Cardiac muscle cell (in vitro differentiated cells and primary cell): ENCODE results near the gene SLC35F2. TPM values are rescaled to one million over a fixed set of nuclear protein-coding genes. Genes with fewer than 3 reads are reported as not detected.

Experiments used
- DNase-seq, 2 donors: peaks; one replicate each; pipeline versions ENCODE4 v3.0.0 to v3.0.0-alpha.2; 2010 to 2017; ENCODE audit warnings: low read depth in 1 of 2, low spot score in 1 of 2
- H3K27ac ChIP-seq: fragments of 200-600 bp; sonication (generic); 2 replicates; pipeline ENCODE4 v1.5.1; 2016
- H3K27me3 ChIP-seq: fragments of 200-600 bp; sonication (generic); 2 replicates; pipeline ENCODE4 v1.6.0; 2016; ENCODE audit warnings: control low read depth
- H3K36me3 ChIP-seq: fragments of 200-600 bp; sonication (generic); 2 replicates; pipeline ENCODE4 v1.5.1; 2016; ENCODE audit warnings: control low read depth
- H3K4me1 ChIP-seq: fragments of 200-600 bp; sonication (generic); 2 replicates; pipeline ENCODE4 v1.8.1; 2017; ENCODE audit warnings: low read depth, mild to moderate bottlenecking, mixed run types
- H3K4me3 ChIP-seq: fragments of 200-600 bp; sonication (generic); 2 replicates; pipeline ENCODE4 v1.5.1; 2016; ENCODE audit warnings: mild to moderate bottlenecking
- H3K9me3 ChIP-seq: fragments of 200-600 bp; sonication (generic); 2 replicates; pipeline ENCODE4 v1.5.1; 2017; ENCODE audit warnings: low read depth, mild to moderate bottlenecking, control low read depth
- polyA plus RNA-seq: library from polyadenylated mRNA; unstranded; fragments of >200 nt; fragmentation: Nextera tagmentation; extraction: Ambion mirVana; gene quantifications from 2 replicates; pipeline ENCODE4 v1.2.1, GENCODE V29; 2016
- total RNA-seq: library from RNA; depleted of rRNA; stranded (reverse); fragments of >200 nt; gene quantifications from 2 replicates; pipeline ENCODE4 v1.2.3, GENCODE V29; 2016
- TF ChIP-seq, protein P1 (sequence below): IDR thresholded peaks from 2 replicates; pipeline ENCODE4 v1.5.1; 2012; ENCODE audit warnings: low read depth, mild to moderate bottlenecking, low read length

SLC35F2 gene
- total and polyA plus RNA-seq, 2 experiments from 2014 or later = 6.9 to 10.1 TPM

DNA sequence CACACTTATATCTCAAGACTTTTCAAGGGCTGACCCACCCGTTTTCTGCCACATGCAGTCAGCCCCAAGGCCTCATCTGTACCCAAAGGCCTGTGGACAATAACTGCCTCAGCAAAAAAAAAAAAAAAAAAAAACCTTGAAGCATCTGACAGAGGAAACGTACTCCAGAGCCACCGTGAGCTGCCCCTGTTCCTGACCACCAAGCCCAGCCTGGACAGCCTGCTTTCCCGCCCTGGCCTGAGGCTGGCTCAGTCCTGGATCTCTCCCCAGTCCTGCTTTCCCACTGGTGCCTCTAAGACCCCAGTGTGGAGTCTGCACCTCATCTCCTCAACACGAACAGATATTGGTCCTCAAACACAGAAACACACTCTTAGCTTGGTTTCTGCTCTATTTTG, 66.5 kb downstream of the SLC35F2 start:
- peak in 1 of 2 donors; percentile 54 for DNase-seq
- H3K27me3 ChIP-seq = no peaks in the 10 kb centered on the region
- H3K36me3 ChIP-seq = no peaks in the 10 kb centered on the region
- no peaks in the 10 kb centered on the region for H3K9me3 ChIP-seq
- TF ChIP-seq, protein P1, sequence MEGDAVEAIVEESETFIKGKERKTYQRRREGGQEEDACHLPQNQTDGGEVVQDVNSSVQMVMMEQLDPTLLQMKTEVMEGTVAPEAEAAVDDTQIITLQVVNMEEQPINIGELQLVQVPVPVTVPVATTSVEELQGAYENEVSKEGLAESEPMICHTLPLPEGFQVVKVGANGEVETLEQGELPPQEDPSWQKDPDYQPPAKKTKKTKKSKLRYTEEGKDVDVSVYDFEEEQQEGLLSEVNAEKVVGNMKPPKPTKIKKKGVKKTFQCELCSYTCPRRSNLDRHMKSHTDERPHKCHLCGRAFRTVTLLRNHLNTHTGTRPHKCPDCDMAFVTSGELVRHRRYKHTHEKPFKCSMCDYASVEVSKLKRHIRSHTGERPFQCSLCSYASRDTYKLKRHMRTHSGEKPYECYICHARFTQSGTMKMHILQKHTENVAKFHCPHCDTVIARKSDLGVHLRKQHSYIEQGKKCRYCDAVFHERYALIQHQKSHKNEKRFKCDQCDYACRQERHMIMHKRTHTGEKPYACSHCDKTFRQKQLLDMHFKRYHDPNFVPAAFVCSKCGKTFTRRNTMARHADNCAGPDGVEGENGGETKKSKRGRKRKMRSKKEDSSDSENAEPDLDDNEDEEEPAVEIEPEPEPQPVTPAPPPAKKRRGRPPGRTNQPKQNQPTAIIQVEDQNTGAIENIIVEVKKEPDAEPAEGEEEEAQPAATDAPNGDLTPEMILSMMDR = no peak
- H3K27ac ChIP-seq = peak overlapping the region; percentile 83
- H3K4me3 ChIP-seq = no peak overlapping the region
- H3K4me1 ChIP-seq = peaks cover 3% of the 10 kb centered on the region

DNA sequence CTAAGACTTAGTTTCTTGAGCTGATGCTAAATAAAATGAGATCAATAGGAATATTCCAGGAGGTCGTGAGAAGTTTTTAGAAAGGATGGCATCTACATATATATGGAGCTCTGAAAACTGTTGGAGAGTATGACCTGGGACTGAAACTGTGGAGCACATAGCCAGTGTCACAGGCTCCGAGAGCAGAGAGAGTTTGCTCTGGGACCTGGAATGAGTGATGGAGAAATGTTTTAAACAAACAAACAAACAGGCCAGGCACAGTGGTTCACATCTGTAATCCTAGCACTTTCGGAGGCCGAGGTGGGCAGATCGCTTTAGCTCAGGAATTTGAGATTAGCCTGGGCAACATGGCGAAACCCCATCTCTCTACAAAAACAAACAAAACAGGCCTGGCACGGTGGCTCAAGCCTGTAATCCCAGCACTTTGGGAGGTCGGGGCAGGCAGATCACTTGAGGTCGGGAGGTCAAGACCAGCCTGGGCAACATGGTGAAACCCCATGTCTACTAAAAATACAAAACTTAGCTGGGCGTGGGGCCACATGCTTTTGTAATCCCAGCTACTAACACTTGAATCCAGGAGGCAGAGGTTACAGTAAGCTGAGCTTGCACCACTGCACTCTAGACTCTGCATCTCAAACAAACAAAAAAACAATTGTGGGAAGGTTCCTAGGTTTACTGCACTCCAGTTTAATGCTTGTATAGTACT, 67.1 kb downstream of the SLC35F2 start:
- DNase-seq = peak in 1 of 2 donors; percentile 10
- no peaks in the 10 kb centered on the region for H3K36me3 ChIP-seq
- H3K4me3 ChIP-seq = no peak overlapping the region
- TF ChIP-seq, protein P1 = no peak
- no peaks in the 10 kb centered on the region for H3K9me3 ChIP-seq
- peaks cover 3% of the 10 kb centered on the region for H3K4me1 ChIP-seq
- peak overlapping the region; percentile 83 for H3K27ac ChIP-seq
- no peaks in the 10 kb centered on the region for H3K27me3 ChIP-seq

DNA sequence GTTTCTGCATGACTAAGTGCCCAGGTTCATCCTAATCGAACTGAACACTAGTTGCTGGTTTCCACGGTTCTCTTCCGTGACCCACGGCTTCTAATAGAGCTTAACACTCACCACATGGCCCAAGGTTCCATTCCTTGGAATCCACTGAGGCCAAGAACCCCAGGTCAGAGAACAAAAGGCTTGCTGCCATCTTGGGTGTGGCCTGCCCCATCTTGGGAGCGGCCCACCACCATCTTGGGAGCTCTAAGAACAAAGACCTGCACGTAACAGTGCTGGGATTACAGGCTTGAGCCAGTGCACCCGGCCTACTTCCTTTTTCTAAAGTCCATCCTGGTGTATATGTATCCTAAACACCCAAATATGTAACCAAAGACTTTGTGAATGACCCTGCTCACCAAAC, 68.8 kb downstream of the SLC35F2 start:
- H3K36me3 ChIP-seq = no peaks in the 10 kb centered on the region
- H3K27ac ChIP-seq = no peak overlapping the region
- TF ChIP-seq, protein P1 = no peak
- H3K4me1 ChIP-seq = peaks cover 3% of the 10 kb centered on the region
- H3K4me3 ChIP-seq = no peak overlapping the region
- no peak for DNase-seq
- no peaks in the 10 kb centered on the region for H3K9me3 ChIP-seq
- H3K27me3 ChIP-seq = no peaks in the 10 kb centered on the region

DNA sequence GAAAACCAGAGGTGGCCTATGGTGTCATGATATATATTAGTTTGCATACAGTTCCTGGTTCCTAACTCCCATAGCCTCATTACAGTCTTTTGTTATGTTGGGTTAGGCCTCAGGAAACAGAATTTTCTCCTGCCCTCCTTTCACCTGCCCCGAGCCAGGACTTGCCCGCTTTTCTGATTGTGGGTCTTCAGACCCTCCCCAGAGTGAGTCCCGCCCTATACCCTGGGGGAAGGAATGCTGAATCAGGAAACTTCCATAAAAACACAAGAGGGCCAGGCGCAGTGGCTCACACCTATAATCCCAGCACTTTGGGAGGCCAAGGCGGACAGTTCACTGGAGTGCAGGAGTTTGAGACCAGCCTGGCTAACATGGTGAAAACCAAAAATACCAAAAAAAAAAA, 70.9 kb downstream of the SLC35F2 start:
- H3K27me3 ChIP-seq = no peaks in the 10 kb centered on the region
- no peak overlapping the region for H3K27ac ChIP-seq
- H3K4me1 ChIP-seq = peaks cover 3% of the 10 kb centered on the region
- no peaks in the 10 kb centered on the region for H3K36me3 ChIP-seq
- H3K4me3 ChIP-seq = no peak overlapping the region
- TF ChIP-seq, protein P1 = no peak
- no peak for DNase-seq
- no peaks in the 10 kb centered on the region for H3K9me3 ChIP-seq

DNA sequence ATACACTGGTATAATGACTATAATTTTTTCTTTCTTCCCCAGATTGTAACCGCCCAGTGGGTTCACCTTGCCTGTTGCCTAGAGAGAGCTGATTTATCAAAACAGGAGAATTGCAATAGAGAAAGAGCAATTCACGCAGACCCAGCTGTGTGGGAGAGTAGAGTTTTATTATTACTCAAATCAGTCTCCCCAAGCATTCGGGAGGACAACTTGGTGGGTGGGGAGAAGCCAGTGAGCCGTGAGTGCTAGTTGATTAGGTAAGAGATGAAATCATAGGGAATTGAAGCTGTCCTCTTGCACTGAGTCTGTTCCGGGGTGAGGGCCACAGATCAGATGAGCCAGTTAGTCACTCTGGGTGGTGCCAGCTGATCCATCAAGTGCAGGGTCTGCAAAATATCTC, 73.2 kb downstream of the SLC35F2 start:
- Histone ChIP-seq H3K27ac (no peak overlapping the region), H3K4me1 (no peaks in the 10 kb centered on the region), H3K9me3 (no peaks in the 10 kb centered on the region), H3K27me3 (no peaks in the 10 kb centered on the region), H3K4me3 (no peak overlapping the region), H3K36me3 (no peaks in the 10 kb centered on the region)
- TF ChIP-seq, protein P1 = no peak
- DNase-seq = peak in 1 of 2 donors; percentile 43
